ENCODE measurements around the gene SLC36A3. TPM values are rescaled to one million over a fixed set of nuclear protein-coding genes. Genes with fewer than 3 reads are reported as not detected.
A peak's percentile ranks its signal among the peaks of the same experiment; 100 is the strongest.

SLC36A3 gene
- total RNA-seq, 3 donors from 2014 or later: not detected

DNA sequence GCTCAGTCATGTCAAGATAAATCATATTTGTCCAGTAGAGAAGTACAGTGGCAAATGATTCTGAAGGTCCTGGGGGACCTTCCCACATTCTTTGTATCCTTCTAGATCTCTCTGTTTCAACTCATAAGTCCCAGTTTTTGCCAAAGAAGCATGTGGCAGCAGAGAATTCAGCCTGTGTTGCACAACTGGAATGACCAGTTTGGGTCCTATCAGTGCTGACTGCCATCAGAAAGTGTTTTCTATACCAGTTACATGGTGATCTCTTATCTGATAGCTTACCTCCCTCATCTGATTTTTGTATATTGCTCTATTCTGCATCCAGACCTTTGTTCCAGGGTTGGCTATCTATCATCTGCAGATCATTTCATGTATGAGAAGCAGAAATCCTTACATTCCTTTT, 28.9 kb downstream of the SLC36A3 start:
- Histone ChIP-seq H3K27ac (no peak overlapping the region), H3K36me3 (no peaks in the 10 kb centered on the region), H3K27me3 (no peaks in the 10 kb centered on the region), H3K9me3 (no peaks in the 10 kb centered on the region), H3K4me1 (no peaks in the 10 kb centered on the region), H3K4me3 (no peak overlapping the region)
- DNase-seq (ENCODE audit: low spot score in 2 of 2): no peak
- TF ChIP-seq, protein P1, sequence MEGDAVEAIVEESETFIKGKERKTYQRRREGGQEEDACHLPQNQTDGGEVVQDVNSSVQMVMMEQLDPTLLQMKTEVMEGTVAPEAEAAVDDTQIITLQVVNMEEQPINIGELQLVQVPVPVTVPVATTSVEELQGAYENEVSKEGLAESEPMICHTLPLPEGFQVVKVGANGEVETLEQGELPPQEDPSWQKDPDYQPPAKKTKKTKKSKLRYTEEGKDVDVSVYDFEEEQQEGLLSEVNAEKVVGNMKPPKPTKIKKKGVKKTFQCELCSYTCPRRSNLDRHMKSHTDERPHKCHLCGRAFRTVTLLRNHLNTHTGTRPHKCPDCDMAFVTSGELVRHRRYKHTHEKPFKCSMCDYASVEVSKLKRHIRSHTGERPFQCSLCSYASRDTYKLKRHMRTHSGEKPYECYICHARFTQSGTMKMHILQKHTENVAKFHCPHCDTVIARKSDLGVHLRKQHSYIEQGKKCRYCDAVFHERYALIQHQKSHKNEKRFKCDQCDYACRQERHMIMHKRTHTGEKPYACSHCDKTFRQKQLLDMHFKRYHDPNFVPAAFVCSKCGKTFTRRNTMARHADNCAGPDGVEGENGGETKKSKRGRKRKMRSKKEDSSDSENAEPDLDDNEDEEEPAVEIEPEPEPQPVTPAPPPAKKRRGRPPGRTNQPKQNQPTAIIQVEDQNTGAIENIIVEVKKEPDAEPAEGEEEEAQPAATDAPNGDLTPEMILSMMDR (IDR thresholded peaks at IDR 0.05): no peak
- no peak for TF ChIP-seq POLR2A (IDR thresholded peaks at IDR 0.05)
- TF ChIP-seq POLR2AphosphoS5 (IDR thresholded peaks at IDR 0.05): no peak
- intact Hi-C loops (cut with DNase I; ENCODE audit: low total_unique reads): no loop called here

GRCh38 chr5:151271336-151271735, 32.2 kb downstream of the SLC36A3 start:
- intact Hi-C loops (cut with DNase I; ENCODE audit: low total_unique reads): no loop called here
- TF ChIP-seq POLR2A (IDR thresholded peaks at IDR 0.05): no peak
- Histone ChIP-seq H3K27me3 (no peaks in the 10 kb centered on the region), H3K4me3 (no peak overlapping the region), H3K36me3 (no peaks in the 10 kb centered on the region), H3K4me1 (no peaks in the 10 kb centered on the region), H3K27ac (no peak overlapping the region), H3K9me3 (no peaks in the 10 kb centered on the region)
- DNase-seq (ENCODE audit: low spot score in 2 of 2): no peak

DNA sequence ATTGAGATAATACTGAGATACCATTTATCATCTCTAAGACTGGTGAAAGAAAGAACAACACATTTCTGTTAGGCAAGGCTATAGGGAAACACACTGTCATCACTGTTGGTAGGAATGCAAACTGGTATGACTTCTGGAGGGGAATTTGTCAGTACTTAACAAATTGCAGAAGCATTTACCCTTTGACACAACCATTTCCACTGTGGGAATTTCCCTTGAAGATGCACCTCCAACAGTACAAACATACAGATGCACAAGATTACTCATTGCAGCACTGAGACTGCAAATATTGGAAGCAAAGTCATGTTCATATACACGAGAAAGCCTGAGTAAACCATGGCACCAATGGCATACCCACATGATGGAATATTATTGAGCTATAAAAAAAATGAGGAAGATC, 33.0 kb downstream of the SLC36A3 start:
- H3K27me3 ChIP-seq: no peaks in the 10 kb centered on the region
- no peak for DNase-seq (ENCODE audit: low spot score in 2 of 2)
- H3K36me3 ChIP-seq: no peaks in the 10 kb centered on the region
- no peaks in the 10 kb centered on the region for H3K9me3 ChIP-seq
- H3K4me1 ChIP-seq: no peaks in the 10 kb centered on the region
- TF ChIP-seq POLR2AphosphoS5 (IDR thresholded peaks at IDR 0.05): no peak
- TF ChIP-seq, protein P1 (IDR thresholded peaks at IDR 0.05): no peak
- TF ChIP-seq POLR2A (IDR thresholded peaks at IDR 0.05): no peak
- no peak overlapping the region for H3K4me3 ChIP-seq
- H3K27ac ChIP-seq: peak overlapping the region in 1 of 2 donors; percentile 8
- intact Hi-C loops (cut with DNase I; ENCODE audit: low total_unique reads): no loop called here

DNA sequence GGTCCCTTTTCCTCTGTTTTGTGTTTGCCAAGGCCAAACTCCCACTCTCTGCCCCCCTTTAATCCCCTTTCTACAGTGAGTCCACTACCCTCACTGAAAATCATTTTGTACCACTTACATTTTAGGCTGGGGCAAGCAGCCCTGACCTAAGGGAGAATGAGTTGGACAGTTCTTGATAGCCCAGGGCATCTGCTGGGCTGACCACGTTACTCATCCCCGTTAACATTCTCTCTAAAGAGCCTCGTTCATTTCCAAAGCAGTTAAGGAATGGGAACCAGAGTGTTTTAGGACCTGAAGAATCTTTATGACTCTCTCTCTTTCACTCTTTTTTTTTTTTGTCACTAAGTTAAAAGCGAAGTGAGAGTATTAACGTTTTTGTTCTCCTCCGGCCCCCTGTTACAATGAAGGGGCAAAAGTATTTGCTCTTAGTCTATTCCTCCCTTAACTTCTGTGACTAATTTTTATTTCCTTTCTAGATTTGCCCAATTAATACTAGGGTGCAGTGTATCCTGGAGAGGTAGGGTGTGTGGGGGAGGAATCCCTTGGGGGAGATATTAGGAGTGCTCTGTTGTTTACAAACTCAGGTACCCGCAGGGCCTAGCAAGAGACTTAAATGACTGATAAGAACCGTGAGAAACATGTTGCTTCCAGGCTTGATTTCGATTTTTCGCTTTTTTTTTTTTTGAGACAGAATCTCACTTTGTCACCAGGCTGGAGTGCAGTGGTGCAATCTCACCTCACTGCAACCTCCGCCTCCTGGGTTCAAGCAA, 35.9 kb downstream of the SLC36A3 start:
- TF ChIP-seq, protein P1 (IDR thresholded peaks at IDR 0.05): no peak
- TF ChIP-seq POLR2A (IDR thresholded peaks at IDR 0.05) (no peak), POLR2AphosphoS5 (IDR thresholded peaks at IDR 0.05) (no peak)
- no peak for DNase-seq (ENCODE audit: low spot score in 2 of 2)
- Histone ChIP-seq H3K27me3 (no peaks in the 10 kb centered on the region), H3K4me1 (no peaks in the 10 kb centered on the region), H3K36me3 (no peaks in the 10 kb centered on the region), H3K9me3 (no peaks in the 10 kb centered on the region), H3K27ac (peak overlapping the region in 1 of 2 donors; percentile 15), H3K4me3 (no peak overlapping the region)
- intact Hi-C loops (cut with DNase I; ENCODE audit: low total_unique reads): no loop called here

DNA sequence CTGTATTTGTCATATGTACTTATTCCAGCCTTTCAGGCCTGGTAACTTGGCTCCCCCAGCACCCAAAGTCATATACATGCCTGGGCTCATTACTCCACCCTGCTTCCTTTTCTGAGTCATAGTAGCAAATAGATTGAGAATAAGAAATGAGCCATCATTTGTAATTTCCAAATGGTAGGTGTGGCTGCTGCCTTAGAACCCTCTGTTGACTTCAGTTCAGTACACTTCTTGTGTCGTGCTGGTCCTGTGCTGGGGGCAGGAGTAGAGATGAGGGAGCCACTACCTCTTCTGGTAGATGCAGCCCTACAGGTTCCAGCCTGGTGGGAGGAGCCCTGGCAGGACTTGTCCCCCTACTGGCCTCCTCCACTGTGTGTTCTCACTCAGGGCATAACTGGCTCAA, 39.5 kb downstream of the SLC36A3 start:
- H3K36me3 ChIP-seq: peaks cover 4% of the 10 kb centered on the region
- intact Hi-C loops (cut with DNase I; ENCODE audit: low total_unique reads): no loop called here
- no peaks in the 10 kb centered on the region for H3K27me3 ChIP-seq
- no peak for DNase-seq (ENCODE audit: low spot score in 2 of 2)
- no peaks in the 10 kb centered on the region for H3K4me1 ChIP-seq
- no peaks in the 10 kb centered on the region for H3K9me3 ChIP-seq
- peak overlapping the region; percentile 54 to 67 for H3K27ac ChIP-seq
- TF ChIP-seq POLR2AphosphoS5 (IDR thresholded peaks at IDR 0.05) (no peak), POLR2A (IDR thresholded peaks at IDR 0.05) (no peak)
- TF ChIP-seq, protein P1 (IDR thresholded peaks at IDR 0.05): no peak
- no peak overlapping the region for H3K4me3 ChIP-seq
